GM19463 (cell line): ENCODE data around the gene TOP1.
"Not testable (repeated sequence)": the region's sequence is repeated elsewhere in the genome, so short reads cannot be mapped to it uniquely, and the experiment has no call there.

Experiments
- ATAC-seq: cut with Tn5 transposase; IDR thresholded peaks from one replicate; pipeline ENCODE4 v1.9.1; 2021; ENCODE audit warnings: mild to moderate bottlenecking, moderate library complexity; ENCODE audit not compliant: unreplicated experiment

The TOP1 gene

GRCh38 chr20:41087325-41087685 lies 58.7 kb downstream of the TOP1 start:
- no peak for ATAC-seq

- ATAC-seq, result no peak
These were observed 59.2 kb downstream of the TOP1 start for GRCh38 chr20:41087777-41088176.

GRCh38 chr20:41089555-41089954 lies 60.9 kb downstream of the TOP1 start:
- ATAC-seq, result no peak

- no peak for ATAC-seq
These were observed 63.3 kb downstream of the TOP1 start for GRCh38 chr20:41091927-41092326.

- ATAC-seq, result no peak
These were observed 65.9 kb downstream of the TOP1 start for GRCh38 chr20:41094353-41095055.

- no peak for ATAC-seq
These were observed 66.7 kb downstream of the TOP1 start for GRCh38 chr20:41095110-41095969.

GRCh38 chr20:41098703-41099250 lies 70.2 kb downstream of the TOP1 start:
- ATAC-seq, result no peak

GRCh38 chr20:41100001-41100480 lies 71.4 kb downstream of the TOP1 start:
- no peak for ATAC-seq

- no peak for ATAC-seq
These were observed 73.0 kb downstream of the TOP1 start for GRCh38 chr20:41101660-41102059.

GRCh38 chr20:41108531-41108930 lies 79.9 kb downstream of the TOP1 start:
- ATAC-seq, result no peak

- no peak for ATAC-seq
These were observed 81.4 kb downstream of the TOP1 start for GRCh38 chr20:41110012-41110411.

- ATAC-seq, result no peak
These were observed 82.4 kb downstream of the TOP1 start for GRCh38 chr20:41110930-41111577.

- no peak for ATAC-seq
These were observed 82.9 kb downstream of the TOP1 start for GRCh38 chr20:41111578-41111951.

GRCh38 chr20:41116282-41116956 lies 87.8 kb downstream of the TOP1 start:
- no peak for ATAC-seq

- ATAC-seq, result not testable (repeated sequence)
These were observed 89.5 kb downstream of the TOP1 start for GRCh38 chr20:41118159-41118558.

GRCh38 chr20:41118632-41119031 lies 90.0 kb downstream of the TOP1 start:
- no peak for ATAC-seq

- ATAC-seq, result no peak
These were observed 91.3 kb downstream of the TOP1 start for GRCh38 chr20:41119614-41120561.

GRCh38 chr20:41121399-41121798 lies 92.8 kb downstream of the TOP1 start:
- ATAC-seq, result no peak

GRCh38 chr20:41123631-41124030 lies 95.0 kb downstream of the TOP1 start:
- no peak for ATAC-seq
